WTC11 (cell line): ENCODE data around the gene CES5A.

ENCODE experiments used
- CREB1 ChIP-seq: sonication (generic); formaldehyde crosslinking; IDR thresholded peaks from 2 replicates; pipeline ENCODE4 v1.8.0; 2023; ENCODE audit warnings: mild to moderate bottlenecking, missing genetic modification reagents
- CTCF ChIP-seq: fragments of 200-600 bp; IDR thresholded peaks from 2 replicates; pipeline ENCODE4 v1.8.0; 2022; ENCODE audit warnings: antibody characterized with exemption
- IRF2 ChIP-seq: sonication (generic); formaldehyde crosslinking; IDR thresholded peaks from 2 replicates; pipeline ENCODE4 v1.8.0; 2022; ENCODE audit warnings: low read depth, missing genetic modification reagents, borderline replicate concordance
- MAX ChIP-seq: sonication (generic); formaldehyde crosslinking; IDR thresholded peaks from 2 replicates; pipeline ENCODE4 v1.8.0; 2022; ENCODE audit warnings: mild to moderate bottlenecking, missing genetic modification reagents
- MLX ChIP-seq: sonication (generic); formaldehyde crosslinking; IDR thresholded peaks from 2 replicates; pipeline ENCODE4 v1.8.1; 2023; ENCODE audit warnings: mild to moderate bottlenecking, missing genetic modification reagents, moderate library complexity
- TCF7 ChIP-seq: sonication (generic); formaldehyde crosslinking; IDR thresholded peaks from 2 replicates; pipeline ENCODE4 v1.8.0; 2022; ENCODE audit warnings: mild to moderate bottlenecking, low read depth, missing genetic modification reagents, moderate library complexity
- USF2 ChIP-seq: sonication (generic); formaldehyde crosslinking; IDR thresholded peaks from 2 replicates; pipeline ENCODE4 v1.8.1; 2023; ENCODE audit warnings: mild to moderate bottlenecking, missing genetic modification reagents, moderate library complexity

- TF ChIP-seq CTCF, result no peak
- no peak for TF ChIP-seq MAX (CRISPR knock-in tag)
- no peak for TF ChIP-seq CREB1 (CRISPR knock-in tag)
- no peak for TF ChIP-seq USF2 (CRISPR knock-in tag)
- no peak for TF ChIP-seq IRF2 (CRISPR knock-in tag)
- no peak for TF ChIP-seq MLX (CRISPR knock-in tag)
- TF ChIP-seq TCF7 (CRISPR knock-in tag), result no peak
Measured at GRCh38 chr16:55900616-55901393, 25.6 kb upstream of the CES5A start.
